WTC11 (cell line): ENCODE results near the gene AGPAT3. TPM values are rescaled to one million over a fixed set of nuclear protein-coding genes. Genes with fewer than 3 reads are reported as not detected.

Experiments
- ATAC-seq: fragments of 200-7000 bp; cut with Tn5 transposase; 2 replicates; pipeline ENCODE4 v1.10.0; 2021; ENCODE audit warnings: mild to moderate bottlenecking, moderate library complexity
- CTCF ChIA-PET: fragments of 300-600 bp; sonication (Branson Sonifier 250); formaldehyde crosslinking; loops from one replicate; lab custom pipeline; 2021; ENCODE audit warnings: antibody characterized with exemption; lab: Charles Lee
- POLR2A ChIA-PET: fragments of 350-600 bp; sonication (Branson Sonifier 250); formaldehyde crosslinking; loops from one replicate; lab custom pipeline; 2021; ENCODE audit warnings: antibody characterized with exemption; lab: Charles Lee
- DNase-seq: peaks from one replicate; pipeline ENCODE4 v3.0.0; 2021; ENCODE audit warnings: low spot score
- H3K27ac Mint-ChIP-seq: 2 replicates; pipeline ENCODE4 v1.8.0; 2021; ENCODE audit warnings: mixed read lengths
- H3K27me3 Mint-ChIP-seq: 2 replicates; pipeline ENCODE4 v1.8.0; 2021; ENCODE audit warnings: low read depth, mild to moderate bottlenecking, moderate library complexity, mixed read lengths
- H3K36me3 Mint-ChIP-seq: 2 replicates; pipeline ENCODE4 v1.8.0; 2021; ENCODE audit warnings: mixed read lengths
- H3K4me1 Mint-ChIP-seq: 2 replicates; pipeline ENCODE4 v1.8.0; 2022; ENCODE audit warnings: mixed read lengths
- H3K4me3 Mint-ChIP-seq: 2 replicates; pipeline ENCODE4 v1.8.0; 2021; ENCODE audit warnings: mild to moderate bottlenecking, moderate library complexity, mixed read lengths
- H3K9me3 Mint-ChIP-seq: 2 replicates; pipeline ENCODE4 v1.8.0; 2021; ENCODE audit warnings: mixed read lengths
- FOXK1 ChIP-seq: sonication (generic); formaldehyde crosslinking; IDR thresholded peaks from 2 replicates; pipeline ENCODE4 v1.8.0; 2022; ENCODE audit warnings: mild to moderate bottlenecking, moderate library complexity, missing genetic modification reagents
- HMGA2 ChIP-seq: fragments of 250-450 bp; sonication (Bioruptor Pico); IDR thresholded peaks from 2 replicates; pipeline ENCODE4 v1.4.0; 2021; ENCODE audit warnings: mild to moderate bottlenecking, moderate library complexity
- JUN ChIP-seq: sonication (generic); formaldehyde crosslinking; IDR thresholded peaks from 2 replicates; pipeline ENCODE4 v1.8.0; 2023; ENCODE audit warnings: mild to moderate bottlenecking, missing genetic modification reagents
- NR1H2 ChIP-seq: sonication (generic); formaldehyde crosslinking; IDR thresholded peaks from 2 replicates; pipeline ENCODE4 v1.9.0; 2021; ENCODE audit warnings: mild to moderate bottlenecking, moderate library complexity, missing genetic modification reagents
- RELA ChIP-seq: sonication (generic); formaldehyde crosslinking; IDR thresholded peaks from 2 replicates; pipeline ENCODE4 v1.8.1; 2022; ENCODE audit warnings: missing genetic modification reagents, mild to moderate bottlenecking, borderline replicate concordance
- SMAD4 ChIP-seq: sonication (generic); formaldehyde crosslinking; IDR thresholded peaks from 2 replicates; pipeline ENCODE4 v1.8.0; 2022; ENCODE audit warnings: mild to moderate bottlenecking, missing genetic modification reagents
- TCF7 ChIP-seq: sonication (generic); formaldehyde crosslinking; IDR thresholded peaks from 2 replicates; pipeline ENCODE4 v1.8.0; 2022; ENCODE audit warnings: mild to moderate bottlenecking, low read depth, missing genetic modification reagents, moderate library complexity
- ZNF121 ChIP-seq: sonication (generic); formaldehyde crosslinking; IDR thresholded peaks from 2 replicates; pipeline ENCODE4 v1.8.0; 2023; ENCODE audit warnings: missing genetic modification reagents
- ZNF138 ChIP-seq: sonication (generic); formaldehyde crosslinking; conservative IDR thresholded peaks from 2 replicates; pipeline ENCODE4 v1.8.1; 2022; ENCODE audit warnings: mild to moderate bottlenecking, moderate library complexity, missing genetic modification reagents
- ZNF263 ChIP-seq: sonication (generic); formaldehyde crosslinking; IDR thresholded peaks from 2 replicates; pipeline ENCODE4 v1.8.1; 2022; ENCODE audit warnings: low read depth, mild to moderate bottlenecking, moderate library complexity, missing genetic modification reagents
- total RNA-seq: library from RNA; stranded (reverse); gene quantifications from 3 replicates; pipeline ENCODE4 v1.2.3, GENCODE V29; 2021
- TF ChIP-seq, protein P1 (sequence below): sonication (generic); formaldehyde crosslinking; IDR thresholded peaks from 2 replicates; pipeline ENCODE4 v1.8.0; 2023; ENCODE audit warnings: missing genetic modification reagents
- TF ChIP-seq, protein P2 (sequence below): sonication (generic); formaldehyde crosslinking; IDR thresholded peaks from 2 replicates; pipeline ENCODE4 v1.8.1; 2022; ENCODE audit warnings: low read depth, mild to moderate bottlenecking, moderate library complexity, missing genetic modification reagents, borderline replicate concordance
- TF ChIP-seq, protein P3 (sequence below): fragments of 250-450 bp; sonication (Bioruptor Pico); IDR thresholded peaks from 2 replicates; pipeline ENCODE4 v1.9.0; 2021; ENCODE audit warnings: mild to moderate bottlenecking
- TF ChIP-seq, protein P4 (sequence below): sonication (generic); formaldehyde crosslinking; IDR thresholded peaks from 2 replicates; pipeline ENCODE4 v1.8.1; 2023; ENCODE audit warnings: mild to moderate bottlenecking, missing genetic modification reagents
- TF ChIP-seq, protein P5 (sequence below): sonication (generic); formaldehyde crosslinking; conservative IDR thresholded peaks from 2 replicates; pipeline ENCODE4 v1.8.1; 2022; ENCODE audit warnings: mild to moderate bottlenecking, missing genetic modification reagents
- TF ChIP-seq, protein P6 (sequence below): sonication (generic); formaldehyde crosslinking; IDR thresholded peaks from 2 replicates; pipeline ENCODE4 v1.8.1; 2022; ENCODE audit warnings: mild to moderate bottlenecking, moderate library complexity, missing genetic modification reagents

AGPAT3 gene
- total RNA-seq, 1 experiment from 2014 or later, result 5.6 TPM

DNA sequence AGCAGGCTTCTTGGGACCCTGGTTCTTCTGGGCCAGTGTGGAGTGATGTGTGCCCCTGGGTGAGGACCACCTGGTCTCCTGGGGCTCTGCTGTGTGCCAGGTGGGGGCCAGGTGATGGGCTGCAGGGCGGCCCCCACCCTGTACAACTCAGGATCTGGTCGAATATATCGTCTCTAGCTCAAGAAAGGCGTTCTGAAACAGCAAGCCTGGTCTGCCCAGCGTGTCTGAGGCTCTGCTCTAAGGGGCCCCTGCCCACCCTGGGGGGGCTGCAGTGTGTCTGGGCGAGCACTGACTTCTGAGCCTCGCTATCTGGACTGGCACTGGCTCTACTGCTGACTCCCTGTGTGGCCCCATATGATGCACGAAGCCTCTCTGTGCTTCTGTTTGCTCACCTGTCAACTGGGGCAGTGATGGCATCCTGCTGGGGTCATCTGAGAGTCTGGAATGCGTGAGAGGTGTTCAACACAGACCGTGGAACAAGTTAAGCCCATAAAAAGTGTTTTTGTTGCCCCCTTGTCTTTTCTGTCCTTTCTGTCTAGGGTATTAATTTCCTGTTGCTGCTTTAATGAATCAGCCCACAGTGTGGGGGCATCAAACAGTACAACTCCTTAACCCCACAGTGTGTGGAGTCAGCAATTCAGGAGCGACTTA, 91.1 kb downstream of the AGPAT3 start:
- H3K4me1 Mint-ChIP-seq, result no peaks in the 10 kb centered on the region
- no peak for ATAC-seq
- no peaks in the 10 kb centered on the region for H3K9me3 Mint-ChIP-seq
- ChIA-PET POLR2A (no interaction called here), CTCF (interaction anchor here (1.3 to 3.5 kb wide), 4 partner anchors 15 to 228 kb away, joined by 3 to 14 read pairs (median 4); no protein-coding TSS in a partner anchor)
- H3K27me3 Mint-ChIP-seq, result no peaks in the 10 kb centered on the region
- peak overlapping the region; percentile 95; the same call in 1 of the 2 replicates for H3K27ac Mint-ChIP-seq
- DNase-seq, result no peak
- TF ChIP-seq TCF7 (CRISPR knock-in tag), result no peak
- TF ChIP-seq, protein P1, sequence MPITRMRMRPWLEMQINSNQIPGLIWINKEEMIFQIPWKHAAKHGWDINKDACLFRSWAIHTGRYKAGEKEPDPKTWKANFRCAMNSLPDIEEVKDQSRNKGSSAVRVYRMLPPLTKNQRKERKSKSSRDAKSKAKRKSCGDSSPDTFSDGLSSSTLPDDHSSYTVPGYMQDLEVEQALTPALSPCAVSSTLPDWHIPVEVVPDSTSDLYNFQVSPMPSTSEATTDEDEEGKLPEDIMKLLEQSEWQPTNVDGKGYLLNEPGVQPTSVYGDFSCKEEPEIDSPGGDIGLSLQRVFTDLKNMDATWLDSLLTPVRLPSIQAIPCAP (CRISPR knock-in tag), result no peak
- no peak for TF ChIP-seq JUN (CRISPR knock-in tag)
- no peak for TF ChIP-seq SMAD4 (CRISPR knock-in tag)
- TF ChIP-seq NR1H2 (CRISPR knock-in tag), result no peak
- H3K36me3 Mint-ChIP-seq, result no peaks in the 10 kb centered on the region
- no peak overlapping the region for H3K4me3 Mint-ChIP-seq

DNA sequence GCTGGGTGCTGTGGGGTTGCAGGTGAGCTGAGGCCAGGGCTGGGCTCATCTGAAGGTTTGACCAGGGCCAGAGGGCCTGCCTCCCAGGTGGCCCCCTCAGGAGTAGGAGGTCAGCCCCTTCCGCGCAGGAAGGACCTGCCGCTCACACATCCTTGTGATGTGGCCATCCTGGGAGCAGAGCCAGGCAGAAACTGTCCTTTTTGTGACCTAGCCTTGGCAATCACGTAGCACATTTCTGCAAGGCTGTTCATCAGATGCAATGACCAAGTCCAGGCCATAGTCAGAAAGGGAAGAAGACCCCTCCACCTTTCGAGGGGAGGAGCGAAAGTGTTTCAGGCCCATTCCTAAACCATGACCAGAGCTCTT, 91.6 kb downstream of the AGPAT3 start:
- H3K36me3 Mint-ChIP-seq, result no peaks in the 10 kb centered on the region
- no peaks in the 10 kb centered on the region for H3K9me3 Mint-ChIP-seq
- no peaks in the 10 kb centered on the region for H3K27me3 Mint-ChIP-seq
- ATAC-seq, result no peak
- TF ChIP-seq, protein P2, sequence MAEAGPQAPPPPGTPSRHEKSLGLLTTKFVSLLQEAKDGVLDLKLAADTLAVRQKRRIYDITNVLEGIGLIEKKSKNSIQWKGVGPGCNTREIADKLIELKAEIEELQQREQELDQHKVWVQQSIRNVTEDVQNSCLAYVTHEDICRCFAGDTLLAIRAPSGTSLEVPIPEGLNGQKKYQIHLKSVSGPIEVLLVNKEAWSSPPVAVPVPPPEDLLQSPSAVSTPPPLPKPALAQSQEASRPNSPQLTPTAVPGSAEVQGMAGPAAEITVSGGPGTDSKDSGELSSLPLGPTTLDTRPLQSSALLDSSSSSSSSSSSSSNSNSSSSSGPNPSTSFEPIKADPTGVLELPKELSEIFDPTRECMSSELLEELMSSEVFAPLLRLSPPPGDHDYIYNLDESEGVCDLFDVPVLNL (CRISPR knock-in tag), result no peak
- TF ChIP-seq FOXK1 (CRISPR knock-in tag), result no peak
- TF ChIP-seq, protein P1 (CRISPR knock-in tag), result no peak
- TF ChIP-seq ZNF263 (CRISPR knock-in tag), result no peak
- TF ChIP-seq SMAD4 (CRISPR knock-in tag), result no peak
- TF ChIP-seq, protein P3, sequence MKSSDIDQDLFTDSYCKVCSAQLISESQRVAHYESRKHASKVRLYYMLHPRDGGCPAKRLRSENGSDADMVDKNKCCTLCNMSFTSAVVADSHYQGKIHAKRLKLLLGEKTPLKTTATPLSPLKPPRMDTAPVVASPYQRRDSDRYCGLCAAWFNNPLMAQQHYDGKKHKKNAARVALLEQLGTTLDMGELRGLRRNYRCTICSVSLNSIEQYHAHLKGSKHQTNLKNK, result no peak
- TF ChIP-seq, protein P4, sequence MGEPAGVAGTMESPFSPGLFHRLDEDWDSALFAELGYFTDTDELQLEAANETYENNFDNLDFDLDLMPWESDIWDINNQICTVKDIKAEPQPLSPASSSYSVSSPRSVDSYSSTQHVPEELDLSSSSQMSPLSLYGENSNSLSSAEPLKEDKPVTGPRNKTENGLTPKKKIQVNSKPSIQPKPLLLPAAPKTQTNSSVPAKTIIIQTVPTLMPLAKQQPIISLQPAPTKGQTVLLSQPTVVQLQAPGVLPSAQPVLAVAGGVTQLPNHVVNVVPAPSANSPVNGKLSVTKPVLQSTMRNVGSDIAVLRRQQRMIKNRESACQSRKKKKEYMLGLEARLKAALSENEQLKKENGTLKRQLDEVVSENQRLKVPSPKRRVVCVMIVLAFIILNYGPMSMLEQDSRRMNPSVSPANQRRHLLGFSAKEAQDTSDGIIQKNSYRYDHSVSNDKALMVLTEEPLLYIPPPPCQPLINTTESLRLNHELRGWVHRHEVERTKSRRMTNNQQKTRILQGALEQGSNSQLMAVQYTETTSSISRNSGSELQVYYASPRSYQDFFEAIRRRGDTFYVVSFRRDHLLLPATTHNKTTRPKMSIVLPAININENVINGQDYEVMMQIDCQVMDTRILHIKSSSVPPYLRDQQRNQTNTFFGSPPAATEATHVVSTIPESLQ (CRISPR knock-in tag), result no peak
- no peak for TF ChIP-seq ZNF121 (CRISPR knock-in tag)
- TF ChIP-seq, protein P5, sequence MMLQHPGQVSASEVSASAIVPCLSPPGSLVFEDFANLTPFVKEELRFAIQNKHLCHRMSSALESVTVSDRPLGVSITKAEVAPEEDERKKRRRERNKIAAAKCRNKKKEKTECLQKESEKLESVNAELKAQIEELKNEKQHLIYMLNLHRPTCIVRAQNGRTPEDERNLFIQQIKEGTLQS, result no peak
- TF ChIP-seq RELA (CRISPR knock-in tag), result no peak
- CTCF ChIA-PET, result no interaction called here
- H3K4me1 Mint-ChIP-seq, result no peaks in the 10 kb centered on the region
- no peak overlapping the region for H3K4me3 Mint-ChIP-seq
- POLR2A ChIA-PET, result no interaction called here
- H3K27ac Mint-ChIP-seq, result peak overlapping the region; percentile 95; the same call in 1 of the 2 replicates
- DNase-seq, result no peak

DNA sequence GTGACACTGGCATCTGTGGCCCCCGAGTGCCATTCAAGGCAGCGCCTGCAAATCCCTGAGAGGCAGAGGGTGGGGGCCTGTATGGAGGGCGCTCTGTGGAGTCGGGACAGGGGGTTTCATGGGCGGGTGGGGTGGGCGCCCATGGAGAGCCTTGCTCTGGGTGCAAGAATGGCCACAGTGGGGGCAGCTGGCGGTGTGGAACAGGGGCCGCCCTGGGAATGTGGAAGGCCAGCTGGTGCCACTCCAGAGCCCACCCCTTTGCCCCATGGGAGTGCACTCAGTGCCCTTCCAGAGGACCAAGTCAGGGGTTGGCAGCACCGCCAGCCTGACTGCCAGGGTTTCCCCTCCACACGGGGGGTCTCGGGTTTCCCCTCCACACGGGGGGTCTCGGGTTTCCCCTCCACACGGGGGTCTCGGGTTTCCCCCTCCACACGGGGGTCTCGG, 92.1 kb downstream of the AGPAT3 start:
- ChIA-PET POLR2A (no interaction called here), CTCF (no interaction called here)
- H3K27ac Mint-ChIP-seq, result no peak overlapping the region
- no peaks in the 10 kb centered on the region for H3K4me1 Mint-ChIP-seq
- TF ChIP-seq, protein P6, sequence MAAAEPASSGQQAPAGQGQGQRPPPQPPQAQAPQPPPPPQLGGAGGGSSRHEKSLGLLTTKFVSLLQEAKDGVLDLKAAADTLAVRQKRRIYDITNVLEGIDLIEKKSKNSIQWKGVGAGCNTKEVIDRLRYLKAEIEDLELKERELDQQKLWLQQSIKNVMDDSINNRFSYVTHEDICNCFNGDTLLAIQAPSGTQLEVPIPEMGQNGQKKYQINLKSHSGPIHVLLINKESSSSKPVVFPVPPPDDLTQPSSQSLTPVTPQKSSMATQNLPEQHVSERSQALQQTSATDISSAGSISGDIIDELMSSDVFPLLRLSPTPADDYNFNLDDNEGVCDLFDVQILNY (CRISPR knock-in tag), result no peak
- TF ChIP-seq ZNF138 (CRISPR knock-in tag) (no peak), HMGA2 (CRISPR knock-in tag) (no peak)
- H3K9me3 Mint-ChIP-seq, result no peaks in the 10 kb centered on the region
- no peaks in the 10 kb centered on the region for H3K27me3 Mint-ChIP-seq
- ATAC-seq, result no peak
- no peak for DNase-seq
- H3K36me3 Mint-ChIP-seq, result no peaks in the 10 kb centered on the region
- H3K4me3 Mint-ChIP-seq, result no peak overlapping the region
